Daoy (cell line): ENCODE data around the gene CLDN5. TPM values are rescaled to one million over a fixed set of nuclear protein-coding genes. Genes with fewer than 3 reads are reported as not detected.

Experiments
- DNase-seq: peaks from one replicate; pipeline ENCODE4 v3.0.0-alpha.2; 2015; ENCODE audit warnings: low read depth
- total RNA-seq: library from RNA; depleted of rRNA; stranded (reverse); fragments of >200 nt; shearing (Covaris generic); gene quantifications from 2 replicates; pipeline ENCODE4 v1.2.3, GENCODE V29; 2014; rRNA removed

Gene CLDN5
- 0.11 TPM in 1 of 2 replicates, not detected in the other for total RNA-seq

GRCh38 chr22:19524170-19525115 lies at the start of gene CLDN5:
CLDN5 (minus strand) TSS chr22:19524410; CDS start chr22:19524255, 155 bp downstream.
- DNase-seq: peak; percentile 55

- DNase-seq: no peak
These were observed 47.8 kb upstream of the CLDN5 start for GRCh38 chr22:19571995-19572394.

GRCh38 chr22:19571207-19571795 lies 47.1 kb upstream of the CLDN5 start:
- no peak for DNase-seq

GRCh38 chr22:19569976-19570375 lies 45.8 kb upstream of the CLDN5 start:
- DNase-seq: no peak

GRCh38 chr22:19569276-19569640 lies 45.0 kb upstream of the CLDN5 start:
- DNase-seq: no peak

GRCh38 chr22:19568337-19569275 lies 44.4 kb upstream of the CLDN5 start:
- peak; percentile 58 for DNase-seq

GRCh38 chr22:19567157-19568009 lies 43.2 kb upstream of the CLDN5 start:
- DNase-seq: no peak

- no peak for DNase-seq
These were observed 42.3 kb upstream of the CLDN5 start for GRCh38 chr22:19566279-19567156.

- no peak for DNase-seq
These were observed 41.4 kb upstream of the CLDN5 start for GRCh38 chr22:19565382-19566278.

GRCh38 chr22:19559956-19560355 lies 35.7 kb upstream of the CLDN5 start:
- no peak for DNase-seq

GRCh38 chr22:19559324-19559811 lies 35.2 kb upstream of the CLDN5 start:
- no peak for DNase-seq

- no peak for DNase-seq
These were observed 32.8 kb upstream of the CLDN5 start for GRCh38 chr22:19556963-19557545.

GRCh38 chr22:19555651-19556050 lies 31.4 kb upstream of the CLDN5 start:
- no peak for DNase-seq

GRCh38 chr22:19554834-19555404 lies 30.7 kb upstream of the CLDN5 start:
- DNase-seq: peak; percentile 35

GRCh38 chr22:19553201-19553600 lies 29.0 kb upstream of the CLDN5 start:
- DNase-seq: no peak

- no peak for DNase-seq
These were observed 26.2 kb upstream of the CLDN5 start for GRCh38 chr22:19550382-19550781.

- no peak for DNase-seq
These were observed 25.2 kb upstream of the CLDN5 start for GRCh38 chr22:19549428-19549827.

GRCh38 chr22:19548964-19549363 lies 24.8 kb upstream of the CLDN5 start:
- DNase-seq: no peak
